Heart right ventricle (tissue), 16 donors: ENCODE results near the gene SLC6A5. TPM values are rescaled to one million over a fixed set of nuclear protein-coding genes. Genes with fewer than 3 reads are reported as not detected.
A peak's percentile ranks its signal among the peaks of the same experiment; 100 is the strongest.

ENCODE experiments used
- ATAC-seq, 8 donors: fragments of 200-7000 bp; cut with Tn5 transposase; one replicate each; pipeline ENCODE4 v1.9.1; 2020; ENCODE audit warnings: mild to moderate bottlenecking in 8 of 8, moderate library complexity in 8 of 8, moderate number of reproducible peaks in 1 of 8
- DNase-seq, 2 donors: peaks; one replicate each; pipeline ENCODE4 v3.0.0-alpha.2; 2020
- H3K27ac ChIP-seq, 10 donors: fragments of 200-600 bp; sonication (generic) in 2 of 10; one replicate each; pipeline versions ENCODE4 v1.5.0 to v1.8.0; 2020 to 2022; ENCODE audit warnings: mild to moderate bottlenecking in 3 of 10
- H3K27me3 ChIP-seq, 7 donors: fragments of 200-600 bp; one replicate each; pipeline ENCODE4 v1.8.0; 2021 to 2022; ENCODE audit warnings: mild to moderate bottlenecking in 2 of 7
- H3K36me3 ChIP-seq, 9 donors: fragments of 200-600 bp; sonication (generic) in 1 of 9; one replicate each; pipeline versions ENCODE4 v1.5.0 to v1.8.0; 2020 to 2022; ENCODE audit warnings: mild to moderate bottlenecking in 2 of 9
- H3K4me1 ChIP-seq, 9 donors: fragments of 200-600 bp; sonication (generic) in 1 of 9; one replicate each; pipeline versions ENCODE4 v1.5.0 to v1.8.0; 2020 to 2022; ENCODE audit warnings: mild to moderate bottlenecking in 4 of 9
- H3K4me3 ChIP-seq, 10 donors: fragments of 200-600 bp; sonication (generic) in 2 of 10; one replicate each; pipeline versions ENCODE4 v1.5.0 to v1.8.0; 2020 to 2022; ENCODE audit warnings: mild to moderate bottlenecking in 7 of 10, moderate library complexity in 2 of 10
- H3K9me3 ChIP-seq, 11 donors: fragments of 200-600 bp in 10 of 11; sonication (generic) in 2 of 11; one replicate each; pipeline versions ENCODE4 v1.5.0 to v1.8.0; 2013 to 2022; ENCODE audit warnings: mild to moderate bottlenecking in 2 of 11, control low read depth in 1 of 11, moderate library complexity in 1 of 11
- CTCF ChIP-seq, 9 donors: fragments of 200-600 bp; sonication (generic) in 2 of 9; IDR thresholded peaks; one replicate each; pipeline versions ENCODE4 v1.5.0 to v1.8.0; 2021 to 2022; ENCODE audit warnings: antibody characterized with exemption in 9 of 9, mild to moderate bottlenecking in 5 of 9, moderate library complexity in 1 of 9
- WGBS, 2 donors: extraction: QIAGEN DNeasy Blood & Tissue Kit; methylation state at CpG; one replicate each; pipeline ENCODE4 v1.1.7; 2013; ENCODE audit warnings: inconsistent platforms in 1 of 2; 5-methylcytosine and 5-hydroxymethylcytosine counted together
- intact Hi-C, 10 donors: fragments of 100-400 bp; cut with DNase I; formaldehyde crosslinking; loops; one replicate each; pipeline versions ENCODE4 v1.11.1 to v1.14.2; 2022
- polyA plus RNA-seq, 2 donors: library from polyadenylated mRNA; stranded (reverse); fragments of 200-250 nt; gene quantifications; one replicate each; pipeline ENCODE4 v1.2.3, GENCODE V29; 2013
- total RNA-seq, 10 donors: library from RNA; stranded (reverse); fragmentation: NEBNext Ultra II Directional in 3 of 10; extraction: Animal tissue kit (Norgen Biotek cat#: 25700) in 3 of 10; gene quantifications; one replicate each; pipeline versions ENCODE4 v1.2.1 to v1.2.4, GENCODE V29; 2021 to 2023
- donor health status: Arrhythmogenic right ventricular cardiomyopathy.
- donor health status: ischemic (EF 13 %, LVEDD 7.1; RV severe dilation, severe dysfunction).
- donor health status: healthy with polysubstance abuse.
- donor health status: DM: no; HTN: yes; CAD: no.
- donor health status: DM: no; HTN: no; CAD: no.
- donor health status: ischemic (EF 25% LVEDD 6.9; RV normal size, moderate dysfunction).
- donor health status: ischemic (EF 25% LVEDD 5.7; RV mildly dilated, moderate dysfunction).
- donor health status: healthy.
- donor health status: DM: yes; HTN: yes; CAD: no.
- donor health status: Ischemic cardiomyopathy.
- donor health status: ischemic (EF 35%, LVEDD 5.7; RV mildly dilated, moderate dysfunction).
- donor health status: nonischemic (EF 11% LVEDD 7.7; RV severe dilation, severe dysfunction).
- donor health status: DM: yes; HTN: yes; CAD: no.
- donor health status: PGD.
- donor health status: ischemic (EF 29% LVEDD 5.4; RV normal size, mild dysfunction).
- donor health status: nonischemic (EF 23%, LVEDD 6.1; RV moderate dilation, normal function).

Gene SLC6A5
- total and polyA plus RNA-seq, 12 donors: not detected

- no peak for DNase-seq
- no peak for ATAC-seq
- intact Hi-C loops: no loop called here
These were observed 62.4 kb downstream of the SLC6A5 start for GRCh38 chr11:20661850-20662249.

GRCh38 chr11:20668131-20668809 lies 68.9 kb downstream of the SLC6A5 start:
- DNase-seq: no peak
- H3K4me3 ChIP-seq: no peak overlapping the region
- H3K36me3 ChIP-seq: no peaks in the 10 kb centered on the region
- intact Hi-C loops: no loop called here
- no peaks in the 10 kb centered on the region for H3K9me3 ChIP-seq
- peaks cover 4 to 79% (median 64%) of the 10 kb centered on the region in 7 donors for H3K27me3 ChIP-seq
- 8 to 9% methylated on average over 10 of the region's 10 CpGs for WGBS, 2 donors
- peaks cover 0 to 14% (median 5%) of the 10 kb centered on the region in 9 donors for H3K4me1 ChIP-seq
- TF ChIP-seq CTCF (IDR thresholded peaks at IDR 0.05): no peak
- H3K27ac ChIP-seq: no peak overlapping the region
- ATAC-seq: no peak

More at GRCh38 chr11:20661850-20662249, 62.4 kb downstream of the SLC6A5 start:
- TF ChIP-seq CTCF (IDR thresholded peaks at IDR 0.05): no peak
- H3K9me3 ChIP-seq: peaks cover 0 to 6% (median 0%) of the 10 kb centered on the region in 11 donors
- no peaks in the 10 kb centered on the region for H3K4me1 ChIP-seq
- no peaks in the 10 kb centered on the region for H3K36me3 ChIP-seq
- H3K27ac ChIP-seq: no peak overlapping the region
- H3K4me3 ChIP-seq: no peak overlapping the region
- 81 to 85% methylated on average over 3 of the region's 3 CpGs for WGBS, 2 donors
- H3K27me3 ChIP-seq: peaks cover 0 to 26% (median 9%) of the 10 kb centered on the region in 7 donors

- no peak for TF ChIP-seq CTCF (IDR thresholded peaks at IDR 0.05)
- ATAC-seq (no peak), DNase-seq (no peak)
- H3K4me1 ChIP-seq: peaks cover 0 to 14% (median 5%) of the 10 kb centered on the region in 9 donors
- no peak within 1 kb of the TSS for H3K27ac ChIP-seq
- intact Hi-C loops: no loop called here
- H3K27me3 ChIP-seq: peaks cover 4 to 88% (median 73%) of the 10 kb centered on the region in 7 donors
- 1% methylated on average over 85 to 93 of the region's 93 CpGs for WGBS, 2 donors
- H3K9me3 ChIP-seq: no peaks in the 10 kb centered on the region
- no peaks in the 10 kb centered on the region for H3K36me3 ChIP-seq
- H3K4me3 ChIP-seq: peak within 1 kb of the TSS in 9 of 10 donors; percentile 9 to 42 (median 19)
These were observed 69.7 kb downstream of the SLC6A5 start, which contains the start of gene NELL1 for GRCh38 chr11:20668844-20669819. Gene NELL1 (plus strand): TSS chr11:20669586.
